GM23338 (cell line): ENCODE results near the gene CNOT11. TPM values are rescaled to one million over a fixed set of nuclear protein-coding genes. Genes with fewer than 3 reads are reported as not detected.
A peak's percentile ranks its signal among the peaks of the same experiment; 100 is the strongest.

Experiments used
- ATAC-seq: fragments of 200-7000 bp; cut with Tn5 transposase; 3 replicates; pipeline ENCODE4 v1.9.1; 2020
- DNase-seq: peaks from one replicate; pipeline ENCODE4 v3.0.0-alpha.2; 2015; ENCODE audit warnings: low spot score
- H2AFZ ChIP-seq: fragments of 200-600 bp; sonication (generic); 2 replicates; pipeline ENCODE4 v1.8.0; 2016; ENCODE audit warnings: antibody characterized with exemption, mild to moderate bottlenecking, moderate library complexity
- H3F3A ChIP-seq: fragments of 200-600 bp; sonication (generic); replicated peaks from 2 replicates; pipeline ENCODE4 v1.8.0; 2017; ENCODE audit warnings: antibody characterized with exemption, mixed run types, low read depth
- H3K27ac ChIP-seq: fragments of 200-600 bp; sonication (generic); 2 replicates; pipeline ENCODE4 v1.6.1; 2016; ENCODE audit warnings: low read depth
- H3K27me3 ChIP-seq: fragments of 200-600 bp; sonication (generic); 2 replicates; pipeline ENCODE4 v1.8.0; 2016; ENCODE audit warnings: mild to moderate bottlenecking, mixed run types, moderate library complexity; ENCODE audit not compliant: insufficient read depth
- H3K36me3 ChIP-seq: fragments of 200-600 bp; sonication (generic); 2 replicates; pipeline ENCODE4 v1.8.0; 2016; ENCODE audit warnings: mild to moderate bottlenecking; ENCODE audit not compliant: insufficient read depth
- H3K4me1 ChIP-seq: fragments of 200-600 bp; sonication (generic); 2 replicates; pipeline ENCODE4 v1.8.0; 2016; ENCODE audit warnings: mild to moderate bottlenecking, moderate library complexity; ENCODE audit not compliant: insufficient read depth
- H3K4me2 ChIP-seq: fragments of 200-600 bp; sonication (generic); 2 replicates; pipeline ENCODE4 v1.7.1; 2017; ENCODE audit warnings: mixed run types
- H3K4me3 ChIP-seq: fragments of 200-600 bp; sonication (generic); 2 replicates; pipeline ENCODE4 v1.6.1; 2016; ENCODE audit warnings: mixed run types
- H3K79me2 ChIP-seq: fragments of 200-600 bp; sonication (generic); replicated peaks from 2 replicates; pipeline ENCODE4 v1.8.0; 2017; ENCODE audit warnings: mild to moderate bottlenecking; ENCODE audit not compliant: insufficient read depth
- H3K9me2 ChIP-seq: fragments of 200-600 bp; sonication (generic); 2 replicates; pipeline ENCODE4 v1.8.0; 2017; ENCODE audit not compliant: insufficient read depth
- H4K20me1 ChIP-seq: fragments of 200-600 bp; sonication (generic); replicated peaks from 2 replicates; pipeline ENCODE4 v1.8.0; 2017; ENCODE audit warnings: mild to moderate bottlenecking; ENCODE audit not compliant: insufficient read depth
- H3K27ac Mint-ChIP-seq: 2 replicates; pipeline ENCODE4 v1.8.0; 2020; ENCODE audit warnings: inconsistent platforms, mild to moderate bottlenecking, moderate library complexity, mixed read lengths
- H3K27me3 Mint-ChIP-seq: 3 replicates; pipeline ENCODE4 v1.8.0; 2022; ENCODE audit warnings: low read depth, mild to moderate bottlenecking, moderate library complexity, mixed read lengths, inconsistent platforms; ENCODE audit not compliant: insufficient read depth, poor library complexity
- H3K36me3 Mint-ChIP-seq: 3 replicates; pipeline ENCODE4 v1.8.0; 2021; ENCODE audit warnings: low read depth, mild to moderate bottlenecking, inconsistent platforms, moderate library complexity, mixed read lengths
- H3K4me1 Mint-ChIP-seq: 3 replicates; pipeline ENCODE4 v1.8.0; 2020; ENCODE audit warnings: mild to moderate bottlenecking, inconsistent platforms, mixed read lengths
- H3K4me3 Mint-ChIP-seq: 3 replicates; pipeline ENCODE4 v1.8.0; 2021; ENCODE audit warnings: moderate library complexity, mild to moderate bottlenecking, inconsistent platforms, mixed read lengths
- H3K9me3 Mint-ChIP-seq: 3 replicates; pipeline ENCODE4 v1.8.0; 2020; ENCODE audit warnings: moderate library complexity, mild to moderate bottlenecking, inconsistent platforms, mixed read lengths
- CTCF ChIP-seq, 2 experiments: fragments of 200-600 bp in 1 of 2; sonication (generic) in 1 of 2; conservative IDR thresholded peaks; 2 replicates each; pipeline versions ENCODE4 v1.5.1 to v1.6.1; 2016 to 2017; ENCODE audit warnings: antibody characterized with exemption in 2 of 2, low read depth in 2 of 2, mild to moderate bottlenecking in 2 of 2, moderate library complexity in 1 of 2
- ETS1 ChIP-seq: IDR thresholded peaks from 2 replicates; pipeline ENCODE4 v1.6.1; 2016; ENCODE audit warnings: antibody characterized with exemption
- EZH2 ChIP-seq: fragments of 200-600 bp; sonication (generic); IDR thresholded peaks from one replicate; pipeline ENCODE4 v1.8.0; 2017; ENCODE audit warnings: antibody characterized with exemption, mild to moderate bottlenecking, low read depth; ENCODE audit not compliant: unreplicated experiment
- EZH2phosphoT487 ChIP-seq: fragments of 200-600 bp; sonication (generic); IDR thresholded peaks from one replicate; pipeline ENCODE4 v1.8.1; 2018; ENCODE audit warnings: antibody characterized with exemption; ENCODE audit not compliant: unreplicated experiment
- JUNB ChIP-seq: IDR thresholded peaks from one replicate; pipeline ENCODE4 v1.6.1; 2016; ENCODE audit warnings: antibody characterized with exemption; ENCODE audit not compliant: unreplicated experiment
- NANOG ChIP-seq: IDR thresholded peaks from 2 replicates; pipeline ENCODE4 v1.6.1; 2016; ENCODE audit warnings: antibody characterized with exemption, borderline replicate concordance
- POLR2AphosphoS5 ChIP-seq: IDR thresholded peaks from 2 replicates; pipeline ENCODE4 v1.6.1; 2016; ENCODE audit warnings: antibody characterized with exemption, low read depth
- REST ChIP-seq: IDR thresholded peaks from one replicate; pipeline ENCODE4 v1.6.1; 2018; ENCODE audit warnings: antibody characterized with exemption; ENCODE audit not compliant: unreplicated experiment
- STAT1 ChIP-seq: IDR thresholded peaks from one replicate; pipeline ENCODE4 v1.6.1; 2016; ENCODE audit warnings: antibody characterized with exemption; ENCODE audit not compliant: unreplicated experiment
- ZNF114 ChIP-seq: fragments of 250-450 bp; sonication (Bioruptor Pico); IDR thresholded peaks from 2 replicates; pipeline ENCODE4 v1.5.0; 2020; ENCODE audit warnings: mild to moderate bottlenecking, moderate library complexity
- ZNF331 ChIP-seq: fragments of 250-450 bp; sonication (Bioruptor Pico); IDR thresholded peaks from 2 replicates; pipeline ENCODE4 v1.5.0; 2020; ENCODE audit warnings: low read depth, mild to moderate bottlenecking, moderate library complexity
- polyA plus RNA-seq: library from polyadenylated mRNA; unstranded; fragments of >200 nt; fragmentation: Nextera tagmentation; extraction: Ambion mirVana; gene quantifications from 2 replicates; pipeline ENCODE4 v1.2.1, GENCODE V29; 2016
- total RNA-seq: library from RNA; depleted of rRNA; stranded (reverse); fragments of >200 nt; shearing (Covaris generic); gene quantifications from 2 replicates; pipeline ENCODE4 v1.2.3, GENCODE V29; 2014

Gene CNOT11
- total and polyA plus RNA-seq, 2 experiments from 2014 or later = 34.8 to 74.2 TPM

GRCh38 chr2:101253703-101254450, 1.2 kb downstream of the CNOT11 start:
- Mint-ChIP-seq H3K36me3 (peaks cover 24% of the 10 kb centered on the region), H3K27me3 (peaks cover 7% of the 10 kb centered on the region), H3K9me3 (no peaks in the 10 kb centered on the region), H3K4me3 (peak overlapping the region; percentile 92), H3K4me1 (peaks cover 43% of the 10 kb centered on the region), H3K27ac (peak overlapping the region; percentile 80)
- peaks cover 13% of the 10 kb centered on the region; the same call in 1 of the 2 replicates for H3K36me3 ChIP-seq
- peaks cover 47% of the 10 kb centered on the region for H3K79me2 ChIP-seq
- H3K27me3 ChIP-seq = no peaks in the 10 kb centered on the region
- H2AFZ ChIP-seq = peak overlapping the region; percentile 60; the same call in 1 of the 2 replicates
- H3K4me2 ChIP-seq = peak overlapping the region; percentile 100
- H3F3A ChIP-seq = peaks cover 8% of the 10 kb centered on the region; the same call in 1 of the 2 replicates
- H4K20me1 ChIP-seq = peaks cover 7% of the 10 kb centered on the region
- no peaks in the 10 kb centered on the region for H3K9me2 ChIP-seq
- peak overlapping the region; percentile 99 for H3K4me3 ChIP-seq
- H3K4me1 ChIP-seq = peaks cover 30% of the 10 kb centered on the region
- no peak for ATAC-seq
- no peak for TF ChIP-seq EZH2
- TF ChIP-seq EZH2phosphoT487 = no peak
- TF ChIP-seq REST = no peak
- no peak for TF ChIP-seq ZNF114 (CRISPR knock-in tag)
- TF ChIP-seq CTCF (conservative IDR thresholded peaks at IDR 0.05; ENCODE audit: low read depth in 2 of 2) = no peak
- no peak for TF ChIP-seq ETS1
- no peak for TF ChIP-seq POLR2AphosphoS5
- TF ChIP-seq ZNF331 (CRISPR knock-in tag) = no peak
- TF ChIP-seq NANOG = no peak
- no peak for TF ChIP-seq JUNB
- TF ChIP-seq STAT1 = no peak
- peak overlapping the region; percentile 92 for H3K27ac ChIP-seq
- no peak for DNase-seq
